ENCODE measurements around the gene RPS6KB1. TPM values are rescaled to one million over a fixed set of nuclear protein-coding genes. Genes with fewer than 3 reads are reported as not detected.

RPS6KB1 gene
- total and polyA plus RNA-seq, 10 donors: 8.2 to 51.5 (median 45.8) TPM

DNA sequence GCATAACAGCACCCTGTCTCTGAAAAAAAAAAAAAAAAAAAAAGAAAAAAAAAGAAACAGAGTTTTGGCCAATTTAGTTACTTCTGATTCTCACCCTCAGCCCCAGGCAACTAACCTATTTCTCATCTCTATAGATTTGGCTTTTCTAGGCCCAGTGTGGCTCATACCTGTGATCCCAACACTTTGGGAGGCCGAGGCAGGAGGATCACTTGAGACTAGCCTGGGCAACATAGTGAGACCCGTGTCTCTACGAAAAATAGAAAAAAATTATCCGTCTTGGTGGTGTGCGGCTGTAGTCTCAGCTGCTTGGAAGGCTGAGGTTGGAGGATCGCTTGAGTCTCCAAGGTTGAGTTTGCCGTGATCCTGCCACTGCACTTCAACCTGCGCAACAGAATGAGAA, 8.7 kb downstream of the RPS6KB1 start:
- 93 to 98% (median 96%) methylated on average over 8 of the region's 8 CpGs for WGBS, 5 donors
- Histone ChIP-seq H3K9me3 (no peaks in the 10 kb centered on the region), H3K4me3 (no peak overlapping the region), H3K27ac (no peak overlapping the region), H3K36me3 (peaks cover 0 to 34% (median 0%) of the 10 kb centered on the region in 6 donors), H3K4me1 (peaks cover 0 to 71% (median 29%) of the 10 kb centered on the region in 6 donors), H3K27me3 (replicated peaks in 1 of 7) (no peaks in the 10 kb centered on the region)
- DNase-seq: no peak
- intact Hi-C loops (cut with DNase I; ENCODE audit: low total_unique reads): no loop called here
- TF ChIP-seq, protein P1, sequence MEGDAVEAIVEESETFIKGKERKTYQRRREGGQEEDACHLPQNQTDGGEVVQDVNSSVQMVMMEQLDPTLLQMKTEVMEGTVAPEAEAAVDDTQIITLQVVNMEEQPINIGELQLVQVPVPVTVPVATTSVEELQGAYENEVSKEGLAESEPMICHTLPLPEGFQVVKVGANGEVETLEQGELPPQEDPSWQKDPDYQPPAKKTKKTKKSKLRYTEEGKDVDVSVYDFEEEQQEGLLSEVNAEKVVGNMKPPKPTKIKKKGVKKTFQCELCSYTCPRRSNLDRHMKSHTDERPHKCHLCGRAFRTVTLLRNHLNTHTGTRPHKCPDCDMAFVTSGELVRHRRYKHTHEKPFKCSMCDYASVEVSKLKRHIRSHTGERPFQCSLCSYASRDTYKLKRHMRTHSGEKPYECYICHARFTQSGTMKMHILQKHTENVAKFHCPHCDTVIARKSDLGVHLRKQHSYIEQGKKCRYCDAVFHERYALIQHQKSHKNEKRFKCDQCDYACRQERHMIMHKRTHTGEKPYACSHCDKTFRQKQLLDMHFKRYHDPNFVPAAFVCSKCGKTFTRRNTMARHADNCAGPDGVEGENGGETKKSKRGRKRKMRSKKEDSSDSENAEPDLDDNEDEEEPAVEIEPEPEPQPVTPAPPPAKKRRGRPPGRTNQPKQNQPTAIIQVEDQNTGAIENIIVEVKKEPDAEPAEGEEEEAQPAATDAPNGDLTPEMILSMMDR (IDR thresholded peaks at IDR 0.05 in 8 of 11, conservative IDR thresholded peaks at IDR 0.05 in 3 of 11): no peak
- TF ChIP-seq POLR2AphosphoS5 (IDR thresholded peaks at IDR 0.05) (no peak), POLR2A (IDR thresholded peaks at IDR 0.05) (no peak)

DNA sequence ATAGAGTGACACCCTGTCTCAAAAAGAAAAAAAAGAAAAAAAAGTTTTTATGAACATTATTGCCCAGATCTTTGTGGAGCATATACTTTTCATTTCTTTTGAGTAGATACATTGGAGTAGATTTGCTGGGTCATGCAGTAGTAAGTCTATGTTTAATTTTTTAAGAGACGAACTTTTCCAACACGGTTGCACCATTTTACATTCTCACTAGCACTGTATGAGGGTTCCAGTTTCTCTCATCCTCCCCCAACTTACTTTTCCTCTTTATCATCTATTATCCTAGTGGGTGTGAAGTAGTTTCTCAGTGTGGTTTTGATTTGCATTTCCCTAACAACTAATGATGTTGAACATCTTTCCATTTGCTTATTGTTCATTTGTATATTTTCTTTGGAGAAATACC, 10.5 kb downstream of the RPS6KB1 start:
- peaks cover 0 to 54% (median 20%) of the 10 kb centered on the region in 6 donors for H3K4me1 ChIP-seq
- H3K27ac ChIP-seq: no peak overlapping the region
- H3K9me3 ChIP-seq: no peaks in the 10 kb centered on the region
- DNase-seq: no peak
- no peak for TF ChIP-seq POLR2AphosphoS5 (IDR thresholded peaks at IDR 0.05)
- TF ChIP-seq, protein P1 (IDR thresholded peaks at IDR 0.05 in 8 of 11, conservative IDR thresholded peaks at IDR 0.05 in 3 of 11): no peak
- TF ChIP-seq POLR2A (IDR thresholded peaks at IDR 0.05): no peak
- WGBS, 5 donors: 80 to 98% (median 83%) methylated on average over 2 of the region's 2 CpGs
- peaks cover 0 to 51% (median 6%) of the 10 kb centered on the region in 6 donors for H3K36me3 ChIP-seq
- no peak overlapping the region for H3K4me3 ChIP-seq
- no peaks in the 10 kb centered on the region for H3K27me3 ChIP-seq (replicated peaks in 1 of 7)
- intact Hi-C loops (cut with DNase I; ENCODE audit: low total_unique reads): no loop called here

DNA sequence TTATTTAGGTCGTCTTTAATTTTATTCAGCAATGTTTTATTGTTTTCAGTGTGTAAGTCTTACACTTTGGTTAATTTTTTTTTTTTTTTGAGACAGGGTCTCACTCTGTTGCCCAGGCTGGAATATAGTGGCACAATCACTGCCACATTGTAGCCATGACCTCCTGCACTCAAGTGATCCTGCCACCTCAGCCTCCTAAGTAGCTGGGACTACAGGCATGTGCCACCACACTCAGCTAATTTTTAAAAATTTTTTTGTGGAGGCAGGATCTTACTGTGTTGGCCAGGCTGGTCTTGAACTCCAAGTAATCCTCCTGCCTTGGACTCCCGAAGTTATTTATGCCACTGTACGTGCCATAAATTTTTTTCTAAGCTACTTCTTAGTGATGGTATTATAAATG, 14.5 kb downstream of the RPS6KB1 start:
- DNase-seq: no peak
- intact Hi-C loops (cut with DNase I; ENCODE audit: low total_unique reads): no loop called here
- no peaks in the 10 kb centered on the region for H3K9me3 ChIP-seq
- H3K27me3 ChIP-seq (replicated peaks in 1 of 7): no peaks in the 10 kb centered on the region
- TF ChIP-seq POLR2A (IDR thresholded peaks at IDR 0.05) (no peak), POLR2AphosphoS5 (IDR thresholded peaks at IDR 0.05) (no peak)
- TF ChIP-seq, protein P1 (IDR thresholded peaks at IDR 0.05 in 8 of 11, conservative IDR thresholded peaks at IDR 0.05 in 3 of 11): no peak
- peaks cover 0 to 39% (median 11%) of the 10 kb centered on the region in 6 donors for H3K4me1 ChIP-seq
- 93 to 98% (median 94%) methylated on average over 3 of the region's 3 CpGs for WGBS, 5 donors
- no peak overlapping the region for H3K27ac ChIP-seq
- no peak overlapping the region for H3K4me3 ChIP-seq
- H3K36me3 ChIP-seq: peaks cover 0 to 68% (median 22%) of the 10 kb centered on the region in 6 donors

DNA sequence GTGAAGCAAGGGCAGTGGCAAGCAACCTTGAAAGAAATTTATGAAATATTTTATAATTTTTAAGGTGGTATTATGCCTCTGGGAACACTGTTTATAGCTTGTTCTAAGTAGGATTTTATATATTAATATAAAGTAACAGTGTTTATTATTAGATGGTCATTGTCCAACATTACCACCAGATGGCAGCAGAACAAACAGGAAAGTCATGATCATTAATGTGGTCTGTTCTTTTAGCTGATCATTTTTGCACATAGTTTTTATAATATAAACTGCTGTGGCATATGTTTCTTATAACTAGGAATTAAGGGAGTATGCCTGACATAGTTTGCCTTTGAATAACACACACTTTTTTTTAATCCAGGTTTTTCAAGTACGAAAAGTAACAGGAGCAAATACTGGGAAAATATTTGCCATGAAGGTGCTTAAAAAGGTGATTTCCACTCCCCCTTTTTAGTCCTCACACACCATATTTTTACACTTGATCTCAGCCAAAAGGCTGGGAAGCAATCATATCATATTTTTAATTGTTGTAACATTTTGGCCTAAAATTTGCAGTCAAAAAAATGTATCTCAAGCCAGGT, 21.4 kb downstream of the RPS6KB1 start:
- Histone ChIP-seq H3K9me3 (no peaks in the 10 kb centered on the region), H3K36me3 (peaks cover 3 to 97% (median 71%) of the 10 kb centered on the region in 6 donors), H3K27ac (no peak overlapping the region), H3K4me1 (peaks cover 0 to 17% (median 0%) of the 10 kb centered on the region in 6 donors), H3K4me3 (no peak overlapping the region), H3K27me3 (replicated peaks in 1 of 7) (no peaks in the 10 kb centered on the region)
- no peak for DNase-seq
- 82 to 94% (median 93%) methylated on average over 1 of the region's 1 CpG for WGBS, 5 donors
- intact Hi-C loops (cut with DNase I; ENCODE audit: low total_unique reads): loop anchor here (10.0 kb wide), 1 partner anchor 120 kb away; no protein-coding TSS in a partner anchor
- no peak for TF ChIP-seq POLR2AphosphoS5 (IDR thresholded peaks at IDR 0.05)
- TF ChIP-seq, protein P1 (IDR thresholded peaks at IDR 0.05 in 8 of 11, conservative IDR thresholded peaks at IDR 0.05 in 3 of 11): peak; percentile 13 to 73 (median 57)
- TF ChIP-seq POLR2A (IDR thresholded peaks at IDR 0.05): no peak
